OCI-LY3 (cell line): ENCODE measurements around the gene TSPAN14.
A peak's percentile ranks its signal among the peaks of the same experiment; 100 is the strongest.

Experiments used
- H2AFZ ChIP-seq: fragments of 200-600, 300-600 bp; shearing (Covaris generic); 2 replicates; pipeline ENCODE4 v1.6.0; 2014; ENCODE audit warnings: antibody characterized with exemption, low read depth, low read length
- H3K27ac ChIP-seq: fragments of 200-600, 300-600 bp; sonication (generic); 2 replicates; pipeline ENCODE4 v1.5.1; 2014; ENCODE audit warnings: mild to moderate bottlenecking, low read length, moderate library complexity, mixed read lengths
- H3K27me3 ChIP-seq: fragments of 200-600, 300-600 bp; sonication (generic); 2 replicates; pipeline ENCODE4 v1.6.1; 2014; ENCODE audit warnings: low read depth, low read length, mixed read lengths
- H3K36me3 ChIP-seq: fragments of 200-600, 300-600 bp; sonication (generic); replicated peaks from 2 replicates; pipeline ENCODE3; 2014; ENCODE audit warnings: low read depth, low read length, mixed read lengths
- H3K4me1 ChIP-seq: fragments of 300-600, 200-600 bp; sonication (generic); 2 replicates; pipeline ENCODE4 v1.6.1; 2014; ENCODE audit warnings: low read length, mixed read lengths
- H3K4me2 ChIP-seq: fragments of 200-600, 300-600 bp; sonication (generic); 2 replicates; pipeline ENCODE4 v1.6.1; 2014; ENCODE audit warnings: low read length, mixed read lengths
- H3K4me3 ChIP-seq: fragments of 300-600, 200-600 bp; sonication (generic); 2 replicates; pipeline ENCODE4 v1.5.1; 2014; ENCODE audit warnings: antibody characterized with exemption, mild to moderate bottlenecking, low read length, moderate library complexity
- H3K79me2 ChIP-seq: fragments of 300-600, 200-600 bp; shearing (Covaris generic); 2 replicates; pipeline ENCODE4 v1.6.1; 2014; ENCODE audit warnings: mild to moderate bottlenecking, low read length, mixed read lengths
- H3K9ac ChIP-seq: fragments of 300-600, 200-600 bp; shearing (Covaris generic); 2 replicates; pipeline ENCODE4 v1.6.0; 2014; ENCODE audit warnings: mild to moderate bottlenecking, low read length, moderate library complexity
- H3K9me3 ChIP-seq: fragments of 200-600, 300-600 bp; shearing (Covaris generic); 2 replicates; pipeline ENCODE4 v1.6.1; 2014; ENCODE audit warnings: low read length, mixed read lengths; ENCODE audit not compliant: insufficient read depth
- H4K20me1 ChIP-seq: fragments of 200-600, 300-600 bp; sonication (generic); 2 replicates; pipeline ENCODE4 v1.6.1; 2016; ENCODE audit warnings: low read length, mixed read lengths; ENCODE audit not compliant: insufficient read depth
- EZH2phosphoT487 ChIP-seq: fragments of 200-600 bp; shearing (Covaris generic); IDR thresholded peaks from 2 replicates; pipeline ENCODE4 v1.6.1; 2018; ENCODE audit warnings: antibody characterized with exemption, mixed run types, low read depth
- TF ChIP-seq, protein P1 (sequence below): fragments of 200-600, 300-600 bp; sonication (generic); IDR thresholded peaks from 2 replicates; pipeline ENCODE4 v1.5.1; 2014; ENCODE audit warnings: antibody characterized with exemption, low read length, low read depth

Gene TSPAN14

DNA sequence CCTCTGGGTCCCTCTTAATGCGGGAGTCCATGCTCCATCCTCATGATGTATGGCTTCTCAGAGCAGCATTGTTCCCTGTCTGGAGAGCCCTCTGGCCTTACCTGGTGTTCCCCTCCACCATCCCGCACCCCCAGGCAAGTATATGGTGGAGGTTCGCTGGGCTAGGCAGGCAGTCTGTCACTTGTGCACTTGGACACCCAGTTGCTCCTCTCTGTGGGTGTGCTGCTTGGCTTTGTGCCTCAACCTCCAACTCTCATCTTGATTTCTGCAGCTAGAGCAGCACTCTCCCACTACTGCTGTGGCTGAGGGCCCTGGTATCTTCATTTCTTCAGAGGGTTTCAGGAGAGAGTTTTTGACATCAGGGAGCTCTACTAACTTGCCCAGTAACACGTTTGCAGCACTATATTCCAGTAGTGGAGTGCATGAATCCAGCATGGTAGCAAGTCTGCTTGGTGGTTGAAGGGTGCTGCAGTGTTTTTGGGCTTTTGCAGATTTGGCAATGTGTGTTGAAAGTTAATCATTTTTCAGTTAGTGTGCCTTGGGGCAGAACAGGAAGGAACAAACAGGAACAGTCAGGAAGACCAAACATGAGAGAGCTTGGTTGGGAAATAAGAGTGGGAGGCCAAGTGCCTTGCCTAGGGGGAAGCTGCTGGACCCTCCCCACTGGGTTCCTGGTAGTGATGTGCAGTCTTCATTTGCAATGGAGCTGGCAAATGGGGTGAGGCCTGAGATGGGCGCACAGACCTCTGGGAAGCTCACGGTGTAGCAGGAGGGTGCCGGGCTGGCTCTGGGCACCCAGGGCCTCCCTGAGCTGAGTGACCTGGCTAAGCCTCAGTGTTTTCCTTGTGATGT lies 37.4 kb downstream of the TSPAN14 start:
- H3K4me2 ChIP-seq = no peak overlapping the region
- no peaks in the 10 kb centered on the region for H3K79me2 ChIP-seq
- peaks cover 28% of the 10 kb centered on the region for H3K36me3 ChIP-seq

DNA sequence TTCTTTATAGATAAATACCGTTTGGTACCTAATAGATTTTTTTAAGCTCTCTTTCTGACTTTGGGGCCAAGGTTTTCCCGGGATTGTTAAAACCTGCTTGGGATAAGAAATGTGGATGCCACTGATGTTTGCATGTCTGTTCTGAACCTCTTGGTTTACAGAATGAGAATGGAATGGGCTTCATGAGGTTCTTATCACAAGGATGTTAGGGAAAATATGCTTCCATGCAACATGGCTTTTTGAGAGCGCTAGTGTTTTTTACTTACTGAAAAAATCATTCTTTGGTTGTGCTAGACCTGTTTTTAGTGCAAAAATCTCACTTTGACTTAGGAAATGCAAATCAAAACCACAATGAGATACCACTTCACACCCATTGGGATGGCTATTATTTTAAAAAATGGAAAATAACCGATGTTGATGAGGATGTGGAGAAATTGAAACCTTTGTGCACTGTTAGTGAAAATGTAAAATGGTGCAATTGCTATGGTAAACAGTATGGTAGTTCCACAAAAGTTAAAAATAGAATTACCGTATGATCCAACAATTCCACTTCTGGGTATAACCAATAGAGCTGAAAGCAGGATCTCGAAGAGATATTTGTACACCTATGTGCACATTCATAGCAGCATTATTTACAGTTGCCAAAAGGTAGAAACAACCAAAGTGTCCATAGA lies 38.9 kb downstream of the TSPAN14 start:
- H3K9me3 ChIP-seq = peaks cover 6% of the 10 kb centered on the region; the same call in 1 of the 2 replicates
- peaks cover 35% of the 10 kb centered on the region for H3K36me3 ChIP-seq
- no peak overlapping the region; the same call in 1 of the 2 replicates for H3K27ac ChIP-seq
- H3K4me1 ChIP-seq = peaks cover 12% of the 10 kb centered on the region
- H3K4me3 ChIP-seq = no peak overlapping the region
- H3K79me2 ChIP-seq = no peaks in the 10 kb centered on the region
- no peak overlapping the region for H2AFZ ChIP-seq
- no peaks in the 10 kb centered on the region for H3K27me3 ChIP-seq
- H3K9ac ChIP-seq = no peak overlapping the region
- peaks cover 30% of the 10 kb centered on the region; the same call in 1 of the 2 replicates for H4K20me1 ChIP-seq
- H3K4me2 ChIP-seq = peak overlapping the region; percentile 33
- TF ChIP-seq, protein P1, sequence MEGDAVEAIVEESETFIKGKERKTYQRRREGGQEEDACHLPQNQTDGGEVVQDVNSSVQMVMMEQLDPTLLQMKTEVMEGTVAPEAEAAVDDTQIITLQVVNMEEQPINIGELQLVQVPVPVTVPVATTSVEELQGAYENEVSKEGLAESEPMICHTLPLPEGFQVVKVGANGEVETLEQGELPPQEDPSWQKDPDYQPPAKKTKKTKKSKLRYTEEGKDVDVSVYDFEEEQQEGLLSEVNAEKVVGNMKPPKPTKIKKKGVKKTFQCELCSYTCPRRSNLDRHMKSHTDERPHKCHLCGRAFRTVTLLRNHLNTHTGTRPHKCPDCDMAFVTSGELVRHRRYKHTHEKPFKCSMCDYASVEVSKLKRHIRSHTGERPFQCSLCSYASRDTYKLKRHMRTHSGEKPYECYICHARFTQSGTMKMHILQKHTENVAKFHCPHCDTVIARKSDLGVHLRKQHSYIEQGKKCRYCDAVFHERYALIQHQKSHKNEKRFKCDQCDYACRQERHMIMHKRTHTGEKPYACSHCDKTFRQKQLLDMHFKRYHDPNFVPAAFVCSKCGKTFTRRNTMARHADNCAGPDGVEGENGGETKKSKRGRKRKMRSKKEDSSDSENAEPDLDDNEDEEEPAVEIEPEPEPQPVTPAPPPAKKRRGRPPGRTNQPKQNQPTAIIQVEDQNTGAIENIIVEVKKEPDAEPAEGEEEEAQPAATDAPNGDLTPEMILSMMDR = no peak
- no peak for TF ChIP-seq EZH2phosphoT487

More for the DNA sequence above, 37.4 kb downstream of the TSPAN14 start:
- Histone ChIP-seq H4K20me1 (peaks cover 34% of the 10 kb centered on the region; the same call in 1 of the 2 replicates), H3K9me3 (peaks cover 5% of the 10 kb centered on the region; the same call in 1 of the 2 replicates), H3K4me1 (peaks cover 12% of the 10 kb centered on the region), H2AFZ (no peak overlapping the region), H3K27ac (no peak overlapping the region), H3K4me3 (no peak overlapping the region), H3K9ac (no peak overlapping the region), H3K27me3 (no peaks in the 10 kb centered on the region)
- no peak for TF ChIP-seq EZH2phosphoT487
- TF ChIP-seq, protein P1 = no peak

DNA sequence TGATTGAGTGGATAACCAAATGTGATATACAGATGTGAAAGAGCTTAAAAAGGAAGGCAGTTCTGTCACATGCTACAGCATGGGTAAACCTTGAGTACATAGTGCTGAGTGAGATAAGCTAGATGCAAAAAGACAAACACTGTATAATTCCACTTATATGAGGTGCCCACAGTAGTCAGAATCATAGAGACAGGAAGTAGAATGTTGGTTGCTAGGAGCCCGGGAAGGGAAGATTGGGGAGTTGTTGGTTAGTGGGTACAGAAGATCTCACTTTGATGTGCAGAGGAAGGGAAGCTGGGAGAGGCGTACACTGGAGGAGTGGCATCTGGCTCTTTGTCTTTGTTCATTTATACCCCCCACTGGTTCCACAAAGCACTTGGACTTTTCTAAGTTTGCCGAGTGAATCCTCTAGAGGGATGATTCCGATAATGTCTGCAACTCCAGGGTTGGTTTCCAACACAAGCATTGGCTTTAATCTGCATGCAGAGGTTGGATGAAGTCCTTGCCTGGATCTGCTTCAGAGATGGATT lies 39.5 kb downstream of the TSPAN14 start:
- Histone ChIP-seq H3K9me3 (peaks cover 6% of the 10 kb centered on the region; the same call in 1 of the 2 replicates), H4K20me1 (peaks cover 32% of the 10 kb centered on the region; the same call in 1 of the 2 replicates), H3K36me3 (peaks cover 35% of the 10 kb centered on the region), H3K9ac (no peak overlapping the region), H3K4me1 (peaks cover 12% of the 10 kb centered on the region), H3K79me2 (no peaks in the 10 kb centered on the region), H3K4me3 (no peak overlapping the region), H3K27me3 (no peaks in the 10 kb centered on the region), H3K4me2 (peak overlapping the region; percentile 33), H3K27ac (no peak overlapping the region; the same call in 1 of the 2 replicates), H2AFZ (no peak overlapping the region)
- TF ChIP-seq, protein P1 = no peak
- no peak for TF ChIP-seq EZH2phosphoT487
